ENCODE measurements around the gene ACTL8.

GRCh38 chr1:17780916-17781315, 25.8 kb downstream of the ACTL8 start:
- no peak for TF ChIP-seq ZNF274 (IDR thresholded peaks at IDR 0.05; ENCODE audit: low read depth, low read length)
- no peak for TF ChIP-seq YY1 (IDR thresholded peaks at IDR 0.05; ENCODE audit: insufficient read depth, insufficient read length)

Data from NT2/D1 (cell line).